Measurements from ENCODE around the gene RHBDL1. TPM values are rescaled to one million over a fixed set of nuclear protein-coding genes. Genes with fewer than 3 reads are reported as not detected.

Gene RHBDL1
- total RNA-seq, 1 donor from 2014 or later, result 3.0 TPM

GRCh38 chr16:714079-714478 lies 38.6 kb downstream of the RHBDL1 start:
- Mint-ChIP-seq H3K27me3 (ENCODE audit: low read depth) (peaks cover 1% of the 10 kb centered on the region), H3K36me3 (ENCODE audit: low read depth) (no peaks in the 10 kb centered on the region), H3K4me3 (ENCODE audit: unreplicated experiment) (no peak overlapping the region), H3K4me1 (ENCODE audit: low read depth) (peaks cover 21% of the 10 kb centered on the region), H3K27ac (ENCODE audit: unreplicated experiment) (no peak overlapping the region), H3K9me3 (ENCODE audit: low read depth) (no peaks in the 10 kb centered on the region)
- TF ChIP-seq CTCF (IDR thresholded peaks at IDR 0.05), result no peak
- no peak for DNase-seq (ENCODE audit: low spot score)

GRCh38 chr16:714558-715476 lies 39.3 kb downstream of the RHBDL1 start, which contains the start of gene METRN:
Gene METRN, plus strand, starts transcription at chr16:715118. Its CDS starts 172 bp downstream, at chr16:715290.
- DNase-seq (ENCODE audit: low spot score), result no peak
- Mint-ChIP-seq H3K4me1 (ENCODE audit: low read depth) (peaks cover 23% of the 10 kb centered on the region), H3K36me3 (ENCODE audit: low read depth) (no peaks in the 10 kb centered on the region), H3K27me3 (ENCODE audit: low read depth) (peaks cover 1% of the 10 kb centered on the region), H3K4me3 (ENCODE audit: unreplicated experiment) (peak within 1 kb of the TSS; percentile 70), H3K9me3 (ENCODE audit: low read depth) (no peaks in the 10 kb centered on the region), H3K27ac (ENCODE audit: unreplicated experiment) (peak within 1 kb of the TSS; percentile 17)
- TF ChIP-seq CTCF (IDR thresholded peaks at IDR 0.05), result peak; percentile 7

GRCh38 chr16:715477-716199 lies 40.2 kb downstream of the RHBDL1 start:
- DNase-seq (ENCODE audit: low spot score), result no peak
- H3K27me3 Mint-ChIP-seq (ENCODE audit: low read depth), result no peaks in the 10 kb centered on the region
- peak; percentile 66 for TF ChIP-seq CTCF (IDR thresholded peaks at IDR 0.05)
- peak overlapping the region; percentile 17 for H3K27ac Mint-ChIP-seq (ENCODE audit: unreplicated experiment)
- H3K4me1 Mint-ChIP-seq (ENCODE audit: low read depth), result peaks cover 28% of the 10 kb centered on the region
- no peaks in the 10 kb centered on the region for H3K9me3 Mint-ChIP-seq (ENCODE audit: low read depth)
- H3K4me3 Mint-ChIP-seq (ENCODE audit: unreplicated experiment), result peak overlapping the region; percentile 70
- H3K36me3 Mint-ChIP-seq (ENCODE audit: low read depth), result no peaks in the 10 kb centered on the region

GRCh38 chr16:716200-716568 lies 40.7 kb downstream of the RHBDL1 start:
- Mint-ChIP-seq H3K4me3 (ENCODE audit: unreplicated experiment) (peak overlapping the region; percentile 70), H3K27me3 (ENCODE audit: low read depth) (no peaks in the 10 kb centered on the region), H3K27ac (ENCODE audit: unreplicated experiment) (peak overlapping the region; percentile 17), H3K9me3 (ENCODE audit: low read depth) (no peaks in the 10 kb centered on the region), H3K36me3 (ENCODE audit: low read depth) (no peaks in the 10 kb centered on the region), H3K4me1 (ENCODE audit: low read depth) (peaks cover 28% of the 10 kb centered on the region)
- no peak for DNase-seq (ENCODE audit: low spot score)
- TF ChIP-seq CTCF (IDR thresholded peaks at IDR 0.05), result no peak

GRCh38 chr16:716768-717325 lies 41.4 kb downstream of the RHBDL1 start:
- H3K27ac Mint-ChIP-seq (ENCODE audit: unreplicated experiment), result no peak overlapping the region
- no peak for TF ChIP-seq CTCF (IDR thresholded peaks at IDR 0.05)
- no peak overlapping the region for H3K4me3 Mint-ChIP-seq (ENCODE audit: unreplicated experiment)
- no peaks in the 10 kb centered on the region for H3K36me3 Mint-ChIP-seq (ENCODE audit: low read depth)
- peaks cover 28% of the 10 kb centered on the region for H3K4me1 Mint-ChIP-seq (ENCODE audit: low read depth)
- H3K27me3 Mint-ChIP-seq (ENCODE audit: low read depth), result no peaks in the 10 kb centered on the region
- no peak for DNase-seq (ENCODE audit: low spot score)
- no peaks in the 10 kb centered on the region for H3K9me3 Mint-ChIP-seq (ENCODE audit: low read depth)
